Measurements from ENCODE around the gene CIRBP.

Gene CIRBP

DNA sequence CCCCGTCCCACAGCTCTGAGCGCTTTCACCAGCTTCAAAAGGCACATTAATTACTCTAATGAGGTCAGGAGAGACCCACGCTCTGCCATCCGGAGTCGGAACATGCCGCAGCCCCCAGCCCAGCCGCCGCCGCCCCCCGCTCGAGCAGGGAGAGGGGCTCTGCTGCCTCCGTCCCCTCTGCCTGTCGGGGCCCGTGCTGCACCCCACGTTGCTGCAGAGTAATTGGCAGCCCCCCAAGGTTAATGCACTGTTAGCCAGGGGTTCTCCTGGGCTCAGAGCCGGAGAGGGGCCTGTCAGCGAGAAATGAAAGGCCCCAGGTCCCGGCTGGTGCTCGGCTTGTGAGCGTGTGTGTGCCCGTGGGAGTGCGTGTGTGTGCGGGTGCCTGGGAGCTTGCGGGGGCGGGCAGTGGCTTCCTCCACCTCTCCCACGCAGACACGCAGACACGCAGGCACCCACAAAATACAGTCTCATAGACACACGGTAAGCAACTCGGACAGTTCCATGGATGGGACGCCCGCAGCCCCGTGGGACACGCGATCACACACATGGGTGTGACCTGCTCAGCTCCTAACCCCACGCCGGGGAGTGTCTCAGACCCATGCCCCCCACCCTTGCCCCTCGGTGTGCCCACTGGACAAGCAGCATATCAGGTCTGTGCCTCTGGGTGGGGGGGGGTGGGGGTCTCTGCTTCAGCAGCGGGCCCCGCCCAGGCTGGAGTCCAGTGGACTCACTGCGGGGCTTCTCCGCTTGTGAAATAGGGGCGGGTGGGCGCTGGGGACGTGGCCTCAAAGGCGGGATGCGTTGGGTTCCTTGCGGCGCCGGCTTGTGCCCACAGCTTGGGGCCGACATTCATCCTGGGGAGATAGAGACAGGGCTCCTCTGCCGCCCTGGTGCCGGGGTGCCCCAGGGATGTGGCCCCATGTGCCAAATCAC lies 11.8 kb downstream of the CIRBP start:
- no peak for DNase-seq

- DNase-seq = no peak
Measured at GRCh38 chr19:1281569-1282287, 12.6 kb downstream of the CIRBP start.

GRCh38 chr19:1282588-1283206 lies 13.6 kb downstream of the CIRBP start:
- no peak for DNase-seq

- DNase-seq = no peak
Measured at GRCh38 chr19:1283207-1283916, 14.2 kb downstream of the CIRBP start.

DNA sequence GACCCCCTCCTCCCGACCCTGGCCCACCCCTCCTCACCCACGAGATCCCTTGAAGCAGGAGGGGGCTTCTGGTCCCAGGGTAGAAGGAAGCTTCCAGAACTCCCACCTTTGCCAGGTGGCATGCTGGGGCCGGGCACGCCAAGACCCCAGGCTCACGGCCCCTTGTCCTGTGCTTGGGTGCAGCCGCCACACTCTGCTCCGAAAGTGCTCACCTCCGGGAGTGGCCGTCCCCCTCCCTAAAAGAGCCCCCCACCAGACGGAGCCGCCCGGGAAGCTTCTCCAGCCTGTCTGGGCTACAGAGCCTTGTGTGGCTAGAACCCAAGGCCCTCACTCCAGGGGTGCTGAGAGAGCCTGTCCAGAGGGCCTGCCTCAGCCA lies 14.8 kb downstream of the CIRBP start:
- DNase-seq = no peak

GRCh38 chr19:1284293-1284978 lies 15.3 kb downstream of the CIRBP start:
- DNase-seq = no peak

- DNase-seq = no peak
Measured at GRCh38 chr19:1284979-1285736, 16.0 kb downstream of the CIRBP start.

DNA sequence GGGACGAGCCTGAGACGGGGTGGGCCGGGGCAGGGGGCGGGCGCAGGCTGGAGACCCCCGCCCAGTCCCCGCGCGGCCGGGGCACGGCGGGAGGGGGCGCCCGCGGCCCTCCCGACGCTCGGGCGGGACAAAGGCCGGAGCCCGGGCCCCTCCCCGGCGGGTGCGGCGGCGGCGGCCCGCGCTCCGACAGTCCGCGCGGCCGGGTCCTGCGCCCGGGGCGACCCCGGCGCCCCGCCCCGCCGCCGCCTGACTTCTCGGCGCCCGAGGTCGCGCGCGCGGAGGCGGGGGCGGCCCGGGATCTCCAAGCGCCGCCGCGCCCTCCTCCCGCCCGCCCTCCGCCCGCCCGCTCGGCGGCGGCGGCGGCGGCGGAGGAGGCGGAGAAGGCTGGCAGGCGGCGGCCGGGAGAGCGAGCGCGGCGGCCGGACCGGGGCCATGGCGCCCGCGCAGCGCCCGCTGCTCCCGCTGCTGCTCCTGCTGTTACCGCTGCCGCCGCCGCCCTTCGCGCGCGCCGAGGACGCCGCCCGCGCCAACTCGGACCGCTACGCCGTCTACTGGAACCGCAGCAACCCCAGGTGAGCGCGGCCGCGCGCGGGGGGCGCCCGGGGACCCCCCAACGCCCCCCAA lies 16.7 kb downstream of the CIRBP start, which contains the start of gene EFNA2:
EFNA2 (plus strand) TSS at position 137 of the 624 bp plus-strand sequence; CDS start at position 433, 296 bp downstream.
- DNase-seq = peak in 1 of 4 experiments; percentile 46

- DNase-seq = no peak
Measured at GRCh38 chr19:1286487-1287353, 17.6 kb downstream of the CIRBP start.

GRCh38 chr19:1287354-1288225 lies 18.5 kb downstream of the CIRBP start:
- no peak for DNase-seq

- DNase-seq = no peak
Measured at GRCh38 chr19:1288226-1288612, 19.1 kb downstream of the CIRBP start.

DNA sequence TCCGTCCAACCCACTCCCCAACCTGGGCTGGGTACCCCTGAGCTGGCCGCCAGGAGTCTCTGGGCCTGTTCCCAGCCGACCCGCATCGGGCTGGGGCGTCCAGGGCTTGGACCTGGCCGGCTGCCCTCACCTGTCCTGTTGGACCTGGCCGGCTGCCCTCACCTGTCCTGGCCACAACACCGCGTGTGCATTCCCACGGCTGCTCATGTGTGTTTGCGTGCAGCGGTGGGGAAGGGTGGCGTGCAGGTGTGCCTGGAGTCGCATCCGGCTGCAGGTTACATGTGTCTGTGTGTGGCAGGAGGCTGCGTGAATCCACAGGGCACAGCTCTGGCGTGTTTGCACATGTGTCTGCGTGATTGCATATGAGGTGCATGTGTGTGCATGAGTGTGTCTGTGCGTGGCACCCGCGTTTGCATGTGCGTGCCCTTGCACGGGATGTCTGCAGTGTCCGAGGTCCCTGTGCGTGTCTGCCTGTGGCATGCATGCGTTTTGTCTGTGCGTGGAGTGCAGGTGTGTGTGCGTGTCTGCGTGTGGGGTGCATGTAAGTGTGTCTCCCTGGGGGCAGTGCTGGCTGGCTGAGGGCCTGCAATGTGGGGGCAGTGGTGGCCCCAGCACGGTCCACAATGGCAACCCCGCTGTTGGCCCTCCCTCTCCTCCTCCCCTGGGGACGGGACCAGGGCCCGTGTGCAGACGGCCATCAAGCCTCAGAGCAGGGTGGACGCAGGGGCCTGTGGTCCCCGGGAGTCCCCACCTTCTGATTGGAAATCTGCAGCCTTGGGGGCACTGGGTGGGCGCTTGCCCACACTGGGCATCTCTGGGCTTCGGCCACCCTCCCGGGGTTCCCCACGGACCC lies 19.9 kb downstream of the CIRBP start:
- DNase-seq = no peak

DNA sequence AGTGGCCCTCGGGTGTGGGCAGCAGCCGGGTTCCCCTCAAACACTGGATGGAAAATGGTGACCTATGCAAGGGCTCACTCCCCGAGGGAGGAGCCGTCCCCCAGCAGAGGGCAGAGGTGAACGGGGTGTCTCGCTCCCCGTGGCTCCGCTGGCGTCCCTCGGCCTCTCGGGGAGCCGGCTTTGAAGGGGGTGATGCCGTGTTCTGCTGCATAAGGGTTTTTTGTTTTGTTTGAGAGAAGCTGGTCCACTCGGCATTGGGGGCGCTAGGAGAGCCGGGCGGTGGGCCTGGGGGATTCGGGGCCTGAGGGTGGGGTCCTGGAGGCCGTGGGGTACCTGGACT lies 20.5 kb downstream of the CIRBP start:
- no peak for DNase-seq

GRCh38 chr19:1290196-1290702 lies 21.1 kb downstream of the CIRBP start:
- DNase-seq = no peak

- DNase-seq = no peak
Measured at GRCh38 chr19:1290703-1291651, 21.8 kb downstream of the CIRBP start.

DNA sequence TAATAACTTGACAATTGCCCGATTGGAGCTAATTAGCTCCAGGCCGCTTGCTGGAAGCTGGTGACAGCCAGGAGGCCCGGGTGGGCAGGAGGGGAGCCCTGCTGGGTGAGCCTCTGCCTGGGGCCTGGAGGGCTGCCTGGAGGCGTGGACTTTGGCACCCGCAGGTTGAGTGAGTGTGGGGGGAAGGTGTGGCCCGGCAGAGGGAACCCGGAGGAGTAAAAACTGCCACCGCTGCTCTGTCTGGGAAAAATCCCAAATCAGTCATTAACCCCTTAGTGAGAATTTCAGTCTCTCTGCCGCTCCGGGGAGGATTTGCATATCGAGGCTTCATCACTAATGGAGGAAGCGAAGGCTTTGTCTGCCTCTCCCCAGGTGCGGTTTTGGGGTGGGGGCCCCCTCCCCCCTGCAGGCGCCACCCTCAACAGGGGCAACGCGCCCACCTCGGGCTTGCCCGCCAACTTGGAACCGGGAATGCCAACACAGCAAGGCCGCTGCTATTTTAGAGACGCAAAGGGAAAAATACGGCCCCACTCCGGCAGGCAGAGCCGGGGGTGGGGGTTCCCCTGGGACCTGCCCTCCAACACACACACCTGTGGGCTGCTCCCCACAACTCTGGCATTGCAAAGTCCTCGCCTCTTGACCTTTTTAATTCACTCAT lies 22.8 kb downstream of the CIRBP start:
- no peak for DNase-seq

All from suppressor macrophage (primary cell).